CD4-positive, CD25-positive, alpha-beta regulatory T cell (primary cell): ENCODE measurements around the gene NKIRAS2. TPM values are rescaled to one million over a fixed set of nuclear protein-coding genes. Genes with fewer than 3 reads are reported as not detected.
"Not testable (repeated sequence)": the region's sequence is repeated elsewhere in the genome, so short reads cannot be mapped to it uniquely, and the experiment has no call there.

Experiments used
- ATAC-seq, 2 donors: fragments of 150-1000 bp; cut with Tn5 transposase; one replicate each; pipeline ENCODE4 v1.10.0; 2021; ENCODE audit warnings: low read depth in 2 of 2, moderate number of reproducible peaks in 2 of 2, moderate library complexity in 1 of 2
- DNase-seq, 3 donors: peaks; one replicate each; pipeline versions ENCODE4 v3.0.0 to v3.0.0-alpha.2; 2012 to 2022; ENCODE audit warnings: mixed read lengths in 1 of 3
- H3K27ac ChIP-seq: one replicate; pipeline ENCODE4 v1.7.0; 2013; ENCODE audit warnings: mild to moderate bottlenecking, low read length; ENCODE audit not compliant: insufficient read depth, poor library complexity, severe bottlenecking
- H3K27me3 ChIP-seq: one replicate; pipeline ENCODE4 v1.7.0; 2013; ENCODE audit warnings: low read length; ENCODE audit not compliant: control insufficient read depth, insufficient read depth
- H3K36me3 ChIP-seq: one replicate; pipeline ENCODE4 v1.7.0; 2013; ENCODE audit warnings: mild to moderate bottlenecking, low read length, moderate library complexity; ENCODE audit not compliant: control insufficient read depth, insufficient read depth
- H3K4me1 ChIP-seq: 2 replicates; pipeline ENCODE4 v1.7.0; 2013; ENCODE audit warnings: mild to moderate bottlenecking, low read length; ENCODE audit not compliant: insufficient read depth, control insufficient read depth, poor library complexity, severe bottlenecking
- H3K4me3 ChIP-seq: one replicate; pipeline ENCODE4 v1.7.0; 2013; ENCODE audit warnings: low read depth, mild to moderate bottlenecking, low read length, moderate library complexity
- H3K9me3 ChIP-seq, 2 experiments: 1 replicate in 1 of 2; 2 replicates in 1 of 2; pipeline ENCODE4 v1.7.0; 2013; ENCODE audit warnings: low read length in 2 of 2, mild to moderate bottlenecking in 1 of 2, moderate library complexity in 1 of 2; ENCODE audit not compliant: control insufficient read depth in 2 of 2
- H3K27ac Mint-ChIP-seq, 3 donors: one replicate each; pipeline ENCODE4 v1.8.0; 2020 to 2022; ENCODE audit warnings: mild to moderate bottlenecking in 3 of 3, mixed read lengths in 3 of 3, moderate library complexity in 2 of 3
- H3K27me3 Mint-ChIP-seq: one replicate; pipeline ENCODE4 v1.8.0; 2022; ENCODE audit warnings: mild to moderate bottlenecking, mixed read lengths
- H3K36me3 Mint-ChIP-seq: one replicate; pipeline ENCODE4 v1.8.0; 2020; ENCODE audit warnings: mixed read lengths
- H3K4me1 Mint-ChIP-seq, 4 donors: one replicate each; pipeline ENCODE4 v1.8.0; 2020 to 2022; ENCODE audit warnings: mixed read lengths in 4 of 4, mild to moderate bottlenecking in 1 of 4
- H3K4me3 Mint-ChIP-seq, 4 donors: one replicate each; pipeline ENCODE4 v1.8.0; 2020 to 2022; ENCODE audit warnings: mild to moderate bottlenecking in 4 of 4, mixed read lengths in 4 of 4, moderate library complexity in 3 of 4
- H3K9me3 Mint-ChIP-seq, 7 donors: one replicate each; pipeline ENCODE4 v1.8.0; 2020 to 2022; ENCODE audit warnings: mixed read lengths in 7 of 7, mild to moderate bottlenecking in 3 of 7, moderate library complexity in 2 of 7
- polyA plus RNA-seq, 4 donors: library from polyadenylated mRNA; unstranded; fragments of 300-500 nt; fragmentation: Illumina TruSeq; gene quantifications; one replicate each; pipeline ENCODE4 v1.2.3, GENCODE V29; 2021
- total RNA-seq: library from RNA; stranded (reverse); gene quantifications from one replicate; pipeline ENCODE4 v1.2.3, GENCODE V29; 2022

Gene NKIRAS2
- total and polyA plus RNA-seq, 5 donors from 2014 or later: 14.6 to 25.8 (median 22.5) TPM

DNA sequence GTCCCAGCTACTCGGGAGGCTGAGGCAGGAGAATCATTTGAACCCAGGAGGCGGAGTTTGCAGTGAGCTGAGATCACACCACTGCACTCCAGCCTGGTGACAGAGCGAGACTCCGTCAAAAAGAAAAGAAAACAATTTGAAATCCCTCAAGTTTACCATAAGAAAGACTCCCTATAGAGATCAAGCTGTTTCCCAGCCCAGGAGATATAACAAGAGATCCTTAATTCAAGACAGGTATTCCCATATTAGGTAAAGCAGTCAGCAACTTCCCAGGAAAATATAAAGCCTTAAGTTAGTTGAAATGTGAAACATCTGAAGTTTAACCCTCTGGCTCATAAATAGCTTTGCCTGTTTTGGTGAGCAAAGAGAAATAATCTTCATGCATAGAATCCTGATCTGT, 7.5 kb upstream of the NKIRAS2 start:
- H3K27me3 Mint-ChIP-seq, DNase-seq, H3K4me3 ChIP-seq, H3K27ac Mint-ChIP-seq, H3K27me3 ChIP-seq, H3K36me3 ChIP-seq, H3K27ac ChIP-seq, ATAC-seq, H3K9me3 Mint-ChIP-seq, H3K9me3 ChIP-seq: not testable (repeated sequence)
- Mint-ChIP-seq H3K4me1 (peaks cover 18 to 76% (median 56%) of the 10 kb centered on the region in 4 donors), H3K36me3 (peaks cover 12% of the 10 kb centered on the region), H3K4me3 (peak overlapping the region in 1 of 4 donors; percentile 11)
- peaks cover 38% of the 10 kb centered on the region for H3K4me1 ChIP-seq

DNA sequence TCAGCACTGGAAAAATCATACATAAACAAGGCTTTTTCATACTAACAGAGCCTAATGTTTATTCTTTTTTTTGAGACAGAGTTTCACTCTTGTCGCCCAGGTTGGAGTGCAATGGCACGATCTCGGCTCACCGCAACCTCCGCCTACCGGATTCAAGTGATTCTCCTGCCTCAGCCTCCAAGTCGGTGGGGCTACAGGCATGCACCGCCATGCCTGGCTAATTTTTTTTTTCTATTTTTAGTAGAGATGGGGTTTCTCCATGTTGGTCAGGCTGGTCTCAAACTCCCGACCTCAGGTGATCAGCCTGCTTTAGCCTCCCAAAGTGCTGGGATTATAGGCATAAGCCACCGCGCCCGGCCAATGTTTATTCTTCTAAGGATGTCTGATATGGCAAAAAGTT, 6.2 kb upstream of the NKIRAS2 start:
- ATAC-seq: not testable (repeated sequence)

DNA sequence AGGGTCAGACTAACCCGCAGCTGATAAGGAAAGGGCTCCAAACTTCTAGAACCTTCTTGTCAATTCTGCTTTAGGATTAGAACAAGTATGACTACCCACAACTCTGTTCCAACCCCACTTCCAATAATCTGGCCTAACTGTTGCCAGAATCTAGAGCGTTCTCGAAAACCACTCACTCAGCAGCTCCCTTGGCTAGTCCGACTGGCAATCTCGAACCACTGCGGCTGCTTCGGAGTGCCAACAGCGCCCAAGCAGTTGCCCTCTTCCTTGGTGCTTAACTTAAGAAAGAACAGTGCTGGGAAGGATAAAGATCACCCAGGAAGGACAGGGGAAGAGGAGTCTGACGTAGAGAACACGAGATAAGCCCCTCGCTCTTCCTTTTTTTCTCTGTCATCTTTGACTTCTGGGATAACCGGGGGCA, 3.5 kb upstream of the NKIRAS2 start:
- H3K27me3 ChIP-seq: no peaks in the 10 kb centered on the region
- Mint-ChIP-seq H3K27me3 (peaks cover 6% of the 10 kb centered on the region), H3K9me3 (no peaks in the 10 kb centered on the region), H3K4me1 (peaks cover 17 to 82% (median 59%) of the 10 kb centered on the region in 4 donors), H3K4me3 (peak overlapping the region; percentile 99 to 100 (median 100)), H3K27ac (peak overlapping the region; percentile 100), H3K36me3 (no peaks in the 10 kb centered on the region)
- H3K9me3 ChIP-seq: no peaks in the 10 kb centered on the region
- peak overlapping the region; percentile 91 for H3K27ac ChIP-seq
- DNase-seq: peak in 2 of 3 donors; percentile 15 to 35
- ATAC-seq: no peak
- peak overlapping the region; percentile 97 for H3K4me3 ChIP-seq
- peaks cover 2% of the 10 kb centered on the region for H3K36me3 ChIP-seq
- H3K4me1 ChIP-seq: peaks cover 53% of the 10 kb centered on the region

More for the DNA sequence above, 6.2 kb upstream of the NKIRAS2 start:
- H3K4me3 ChIP-seq, DNase-seq, H3K36me3 ChIP-seq, H3K27me3 ChIP-seq, H3K9me3 Mint-ChIP-seq, H3K27me3 Mint-ChIP-seq, H3K9me3 ChIP-seq: not testable (repeated sequence)
- Histone ChIP-seq H3K4me1 (peaks cover 46% of the 10 kb centered on the region), H3K27ac (peak overlapping the region; percentile 53)
- H3K27ac Mint-ChIP-seq: peak overlapping the region in 1 of 3 donors; percentile 80
- H3K4me3 Mint-ChIP-seq: peak overlapping the region in 3 of 4 donors; percentile 34 to 56 (median 36)
- peaks cover 22 to 89% (median 65%) of the 10 kb centered on the region in 4 donors for H3K4me1 Mint-ChIP-seq
- peaks cover 12% of the 10 kb centered on the region for H3K36me3 Mint-ChIP-seq

DNA sequence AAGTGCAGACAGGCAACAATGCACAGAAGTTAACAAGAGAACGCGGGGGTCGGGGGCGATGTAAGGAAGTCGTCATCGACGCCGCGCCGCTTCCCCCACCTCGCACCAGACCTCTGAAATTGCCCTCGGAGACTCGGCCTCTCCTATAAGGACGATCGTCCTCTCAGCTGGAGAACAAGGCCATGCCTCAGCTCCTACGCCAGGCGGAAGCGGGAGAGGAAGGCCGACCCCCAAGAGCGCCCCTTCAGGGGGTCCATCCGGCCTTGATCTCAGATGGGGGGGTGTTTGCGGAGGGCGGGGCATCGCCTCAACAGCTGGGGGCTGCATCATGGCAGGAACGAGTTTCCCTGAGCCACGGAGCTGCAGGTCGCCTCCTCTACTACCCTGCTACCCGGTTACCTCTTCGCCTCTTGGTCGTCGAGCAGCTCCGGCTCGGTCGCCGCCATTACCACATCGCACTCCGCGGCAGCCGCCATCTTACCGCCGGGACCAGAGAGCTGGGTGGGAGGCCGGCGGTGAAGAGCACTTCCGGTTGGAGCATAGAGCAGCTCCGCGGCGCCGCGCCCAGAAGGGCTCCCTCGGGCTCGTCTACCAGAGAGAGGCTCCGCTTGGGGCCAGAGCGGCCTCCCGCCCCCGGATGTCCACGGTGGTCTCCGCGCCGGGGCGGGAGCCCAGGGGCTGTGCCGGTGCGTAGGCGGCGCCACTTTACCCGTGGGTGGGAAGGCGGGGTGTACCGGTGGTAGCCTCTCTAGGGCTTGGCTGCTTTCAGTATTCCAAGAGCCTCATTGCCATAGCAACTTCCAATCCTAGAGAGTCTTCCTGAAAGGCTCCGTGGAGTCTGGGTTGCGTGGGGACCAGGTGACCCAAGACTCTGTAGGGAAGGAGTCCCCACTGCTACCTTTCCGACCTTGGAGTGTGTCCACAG, 2.7 kb upstream of the NKIRAS2 start, which contains the start of gene DNAJC7:
TSS of gene DNAJC7 (minus strand) at position 499 of the 925 bp plus-strand sequence. CDS start at position 476, 23 bp downstream.
- peak within 1 kb of the TSS; percentile 97 for H3K4me3 ChIP-seq
- peak within 1 kb of the TSS; percentile 99 to 100 (median 100) for H3K4me3 Mint-ChIP-seq
- peaks cover 4% of the 10 kb centered on the region for H3K36me3 ChIP-seq
- H3K4me1 Mint-ChIP-seq: peaks cover 17 to 78% (median 55%) of the 10 kb centered on the region in 4 donors
- no peaks in the 10 kb centered on the region for H3K9me3 ChIP-seq
- ATAC-seq (peak; percentile 92 to 93), DNase-seq (peak; percentile 83 to 95 (median 89))
- no peaks in the 10 kb centered on the region for H3K27me3 ChIP-seq
- H3K27ac Mint-ChIP-seq: peak within 1 kb of the TSS; percentile 100
- peak within 1 kb of the TSS; percentile 91 for H3K27ac ChIP-seq
- peaks cover 1% of the 10 kb centered on the region for H3K36me3 Mint-ChIP-seq
- H3K27me3 Mint-ChIP-seq: peaks cover 6% of the 10 kb centered on the region
- H3K4me1 ChIP-seq: peaks cover 48% of the 10 kb centered on the region
- no peaks in the 10 kb centered on the region for H3K9me3 Mint-ChIP-seq

DNA sequence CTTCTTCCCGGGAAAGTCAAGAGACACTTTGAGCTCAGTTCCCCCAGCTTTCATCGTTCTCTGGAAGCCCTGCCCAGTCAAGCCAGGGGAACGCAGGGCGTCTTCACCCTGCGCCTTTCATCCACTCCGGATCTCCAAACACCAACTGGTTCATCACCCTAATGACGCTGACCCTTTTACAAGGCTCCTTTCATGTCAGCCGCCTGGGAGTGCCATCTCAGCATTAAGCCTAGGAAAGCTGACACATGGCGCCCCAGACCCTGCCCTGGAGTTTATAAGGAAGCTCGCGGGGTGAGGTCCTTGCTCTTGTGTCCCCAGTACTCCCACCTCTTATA, 2.1 kb upstream of the NKIRAS2 start:
- peaks cover 3% of the 10 kb centered on the region for H3K36me3 Mint-ChIP-seq
- Histone ChIP-seq H3K9me3 (no peaks in the 10 kb centered on the region), H3K4me1 (peaks cover 43% of the 10 kb centered on the region), H3K36me3 (peaks cover 10% of the 10 kb centered on the region), H3K27ac (peak overlapping the region; percentile 91), H3K4me3 (peak overlapping the region; percentile 97), H3K27me3 (no peaks in the 10 kb centered on the region)
- H3K9me3 Mint-ChIP-seq: no peaks in the 10 kb centered on the region
- ATAC-seq (no peak), DNase-seq (no peak)
- peak overlapping the region; percentile 99 to 100 (median 100) for H3K4me3 Mint-ChIP-seq
- peaks cover 17 to 75% (median 53%) of the 10 kb centered on the region in 4 donors for H3K4me1 Mint-ChIP-seq
- H3K27ac Mint-ChIP-seq: peak overlapping the region; percentile 100
- peaks cover 6% of the 10 kb centered on the region for H3K27me3 Mint-ChIP-seq

DNA sequence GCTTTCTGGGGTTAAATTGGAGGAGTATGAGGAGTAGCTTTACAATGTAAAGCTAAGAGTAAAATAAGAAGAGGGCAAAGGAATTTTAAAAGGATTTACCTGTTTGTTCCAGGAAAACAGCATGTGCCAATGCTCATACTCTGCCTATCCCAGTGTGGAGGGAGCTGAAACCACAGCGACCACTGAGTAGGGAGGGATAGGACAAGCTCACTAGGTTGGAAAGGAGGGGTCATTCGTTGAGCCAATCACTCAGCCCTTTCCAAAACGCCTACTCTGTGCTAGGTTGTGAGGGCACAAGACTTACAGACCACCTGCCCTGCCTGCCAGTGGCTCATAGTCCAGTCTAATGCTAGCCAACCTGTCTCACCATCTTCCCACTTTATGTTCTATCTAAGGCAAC, 1.6 kb upstream of the NKIRAS2 start:
- peak overlapping the region; percentile 100 for H3K27ac Mint-ChIP-seq
- H3K9me3 Mint-ChIP-seq: no peaks in the 10 kb centered on the region
- DNase-seq (no peak), ATAC-seq (no peak)
- H3K36me3 Mint-ChIP-seq: peaks cover 3% of the 10 kb centered on the region
- Histone ChIP-seq H3K4me3 (peak overlapping the region; percentile 97), H3K27me3 (no peaks in the 10 kb centered on the region), H3K4me1 (peaks cover 41% of the 10 kb centered on the region), H3K36me3 (peaks cover 13% of the 10 kb centered on the region), H3K9me3 (no peaks in the 10 kb centered on the region), H3K27ac (no peak overlapping the region)
- H3K27me3 Mint-ChIP-seq: peaks cover 6% of the 10 kb centered on the region
- peaks cover 14 to 72% (median 48%) of the 10 kb centered on the region in 4 donors for H3K4me1 Mint-ChIP-seq
- H3K4me3 Mint-ChIP-seq: peak overlapping the region; percentile 99 to 100 (median 100)

DNA sequence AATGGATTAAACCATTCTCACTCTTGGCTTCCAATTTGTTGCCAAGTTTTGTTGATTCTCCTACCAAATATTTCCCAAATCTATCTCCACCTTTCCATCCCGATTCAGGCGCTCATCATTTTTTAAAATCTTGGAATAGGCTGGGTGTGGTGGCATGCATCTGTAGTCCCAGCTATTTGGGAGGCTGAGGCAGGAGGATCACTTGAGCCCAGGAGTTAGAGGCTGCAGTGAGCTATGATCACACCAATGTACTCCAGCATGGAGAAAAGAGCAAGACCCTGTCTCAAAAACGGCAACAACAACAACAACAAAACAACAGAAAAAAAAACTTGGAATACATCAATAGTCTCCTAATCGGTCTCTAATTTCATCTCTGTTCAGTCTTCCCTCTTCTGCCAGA, 902 bp upstream of the NKIRAS2 start:
- Histone ChIP-seq H3K27ac (no peak overlapping the region), H3K9me3 (no peaks in the 10 kb centered on the region), H3K27me3 (no peaks in the 10 kb centered on the region), H3K4me1 (peaks cover 41% of the 10 kb centered on the region), H3K4me3 (no peak overlapping the region), H3K36me3 (peaks cover 20% of the 10 kb centered on the region)
- no peak for DNase-seq
- Mint-ChIP-seq H3K27ac (peak overlapping the region in 1 of 3 donors; percentile 100), H3K4me1 (peaks cover 11 to 65% (median 45%) of the 10 kb centered on the region in 4 donors), H3K9me3 (no peaks in the 10 kb centered on the region), H3K27me3 (peaks cover 6% of the 10 kb centered on the region), H3K36me3 (peaks cover 3% of the 10 kb centered on the region), H3K4me3 (peak overlapping the region; percentile 73 to 100 (median 100))
- no peak for ATAC-seq
